RKO (cell line): ENCODE measurements around the gene CHST12.
"Not testable (repeated sequence)": the region's sequence is repeated elsewhere in the genome, so short reads cannot be mapped to it uniquely, and the experiment has no call there.

Source experiments
- DNase-seq: peaks from one replicate; pipeline ENCODE4 v3.0.0-alpha.2; 2016; ENCODE audit warnings: low spot score

Gene CHST12

DNA sequence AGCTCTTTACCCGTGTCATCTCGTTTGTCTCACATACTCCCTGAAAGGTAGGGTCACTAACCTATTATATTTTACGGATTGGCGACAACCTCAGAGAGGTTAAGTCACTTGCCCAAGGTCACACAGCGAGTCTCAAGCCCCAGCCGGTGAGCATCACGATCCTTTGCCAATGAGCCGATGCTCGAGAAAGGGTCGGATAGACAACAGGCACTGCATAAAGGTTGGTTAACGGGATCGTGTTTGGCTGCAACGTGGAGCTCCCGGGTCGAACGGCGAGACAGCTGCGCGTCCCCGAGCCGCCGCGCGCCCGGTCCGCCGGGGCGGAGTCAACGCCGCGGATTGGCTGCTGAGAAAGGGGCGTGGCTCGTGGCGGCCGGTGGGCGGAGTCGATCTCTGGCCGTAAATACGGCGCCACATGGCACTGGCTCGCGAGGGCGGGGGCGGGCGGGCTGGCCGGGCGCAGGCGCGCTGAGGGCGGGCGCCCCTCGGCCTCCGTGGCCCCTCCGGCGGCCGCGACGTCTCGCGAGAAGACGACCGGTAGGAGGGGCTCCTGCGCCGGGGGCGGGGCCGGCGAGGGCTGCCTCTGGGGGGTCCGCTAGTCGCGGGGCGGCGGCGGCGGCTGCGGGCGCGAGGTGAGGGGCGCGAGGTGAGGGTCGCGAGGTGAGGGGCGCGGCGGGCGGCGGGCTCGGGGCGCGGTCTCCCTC, at the start of gene CHST12:
TSS of gene CHST12 (plus strand) at position 598 of the 704 bp plus-strand sequence. CDS start 29,029 bp downstream, outside the sequence.
- DNase-seq, result peak; percentile 93

DNA sequence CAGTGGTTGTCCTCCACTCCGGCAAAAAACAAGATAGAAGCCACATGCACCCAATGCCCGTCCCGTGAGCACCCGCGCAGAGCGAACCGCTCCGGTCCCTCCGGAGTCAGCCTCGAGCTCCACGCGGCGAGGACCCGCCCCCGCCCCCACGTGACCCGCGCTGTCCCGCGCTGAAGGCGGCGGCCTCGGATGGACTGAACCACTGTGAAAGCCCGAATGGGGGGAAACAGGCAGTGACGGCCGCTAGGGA, 49.5 kb upstream of the CHST12 start:
- peak; percentile 88 for DNase-seq

DNA sequence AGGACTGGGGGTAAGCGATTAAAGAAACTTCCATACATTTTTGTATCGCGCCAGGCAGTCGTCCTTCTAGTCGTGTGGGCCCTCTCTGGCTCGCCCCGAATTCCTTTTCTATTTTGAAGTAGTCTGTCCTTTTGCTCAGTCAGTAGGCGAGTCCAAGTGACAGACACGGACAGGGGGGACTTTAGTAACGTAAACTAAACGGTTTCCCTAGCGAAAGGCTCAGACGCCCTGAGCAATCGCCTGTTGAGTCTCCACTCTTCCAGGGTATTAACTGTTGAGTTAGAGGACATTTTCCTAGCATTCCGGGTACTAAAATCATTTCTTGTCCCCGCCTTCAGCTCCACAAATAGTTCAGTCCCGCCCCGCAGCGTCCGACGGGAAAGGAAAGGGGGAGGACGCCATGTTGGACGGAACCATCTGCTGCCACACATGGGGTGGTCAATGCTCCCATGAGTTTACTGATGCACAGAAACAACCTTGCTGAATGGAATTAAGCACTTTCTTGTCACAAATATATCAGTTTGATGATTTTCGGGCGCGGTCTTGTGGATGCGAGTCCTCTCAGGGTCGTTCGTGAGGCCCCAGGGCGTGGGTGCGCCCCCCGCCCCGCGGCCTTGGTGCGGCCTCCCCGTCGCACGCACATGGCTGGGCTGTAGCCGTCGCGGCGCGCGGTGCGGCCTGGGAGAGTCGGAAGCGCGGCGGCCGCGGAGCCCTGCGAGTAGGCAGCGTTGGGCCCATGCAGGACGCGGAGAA, 49.0 kb upstream of the CHST12 start, which contains the start of gene EIF3B:
TSS of gene EIF3B (plus strand) at position 642 of the 753 bp plus-strand sequence. CDS start at position 737, 95 bp downstream.
- peak; percentile 88 for DNase-seq

DNA sequence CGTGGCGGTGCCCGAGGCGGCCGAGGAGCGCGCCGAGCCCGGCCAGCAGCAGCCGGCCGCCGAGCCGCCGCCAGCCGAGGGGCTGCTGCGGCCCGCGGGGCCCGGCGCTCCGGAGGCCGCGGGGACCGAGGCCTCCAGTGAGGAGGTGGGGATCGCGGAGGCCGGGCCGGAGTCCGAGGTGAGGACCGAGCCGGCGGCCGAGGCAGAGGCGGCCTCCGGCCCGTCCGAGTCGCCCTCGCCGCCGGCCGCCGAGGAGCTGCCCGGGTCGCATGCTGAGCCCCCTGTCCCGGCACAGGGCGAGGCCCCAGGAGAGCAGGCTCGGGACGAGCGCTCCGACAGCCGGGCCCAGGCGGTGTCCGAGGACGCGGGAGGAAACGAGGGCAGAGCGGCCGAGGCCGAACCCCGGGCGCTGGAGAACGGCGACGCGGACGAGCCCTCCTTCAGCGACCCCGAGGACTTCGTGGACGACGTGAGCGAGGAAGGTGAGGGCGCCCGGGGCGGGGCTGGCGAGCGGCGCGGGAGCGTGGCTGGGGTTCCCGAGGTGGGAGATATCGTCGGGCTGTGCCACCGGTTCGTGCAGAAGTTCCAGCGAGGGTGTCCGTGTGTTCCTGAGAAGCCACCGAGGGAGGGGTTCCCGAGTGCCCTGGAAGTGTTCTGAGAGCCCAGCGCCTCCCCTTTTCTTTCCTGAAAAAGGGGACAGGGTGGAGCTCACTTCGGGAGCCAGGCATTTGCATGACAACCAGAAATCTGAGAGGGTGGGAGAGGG, 48.3 kb upstream of the CHST12 start:
- no peak for DNase-seq

DNA sequence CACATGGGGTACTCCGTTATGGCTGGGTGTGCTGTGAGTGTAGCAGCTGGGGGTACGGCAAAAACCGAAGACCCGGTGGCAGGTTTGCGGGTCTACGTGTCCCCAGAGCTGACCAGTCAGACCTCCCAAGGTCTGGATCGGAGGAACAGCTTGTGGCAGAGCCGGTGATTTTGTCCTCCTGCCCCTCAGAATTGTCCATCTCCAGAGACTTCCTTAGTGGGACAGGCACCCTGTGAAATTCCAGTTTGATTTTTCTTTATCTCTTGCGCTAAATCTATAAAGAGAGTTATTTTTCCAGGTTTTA, 47.8 kb upstream of the CHST12 start:
- DNase-seq, result peak; percentile 35

DNA sequence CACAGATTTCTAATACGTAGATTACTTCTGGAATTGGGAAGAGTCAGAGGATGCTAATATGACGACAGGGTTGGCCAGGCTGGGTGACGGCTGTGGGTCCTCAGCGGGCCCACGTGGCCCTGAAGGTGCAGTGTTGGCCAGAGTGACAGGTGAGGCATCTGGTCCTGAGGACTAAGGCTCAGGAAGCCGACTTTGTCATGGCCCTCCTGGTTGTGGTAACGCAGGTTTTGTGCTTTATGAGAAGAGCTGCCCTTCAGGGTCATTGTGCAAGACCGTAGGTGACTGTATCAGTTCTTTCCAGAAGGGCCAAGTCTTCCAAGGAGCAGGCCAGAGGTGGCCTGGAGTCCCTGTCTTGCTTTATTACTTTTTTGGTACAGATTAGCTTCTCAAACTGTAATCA, 46.2 kb upstream of the CHST12 start:
- DNase-seq, result no peak

DNA sequence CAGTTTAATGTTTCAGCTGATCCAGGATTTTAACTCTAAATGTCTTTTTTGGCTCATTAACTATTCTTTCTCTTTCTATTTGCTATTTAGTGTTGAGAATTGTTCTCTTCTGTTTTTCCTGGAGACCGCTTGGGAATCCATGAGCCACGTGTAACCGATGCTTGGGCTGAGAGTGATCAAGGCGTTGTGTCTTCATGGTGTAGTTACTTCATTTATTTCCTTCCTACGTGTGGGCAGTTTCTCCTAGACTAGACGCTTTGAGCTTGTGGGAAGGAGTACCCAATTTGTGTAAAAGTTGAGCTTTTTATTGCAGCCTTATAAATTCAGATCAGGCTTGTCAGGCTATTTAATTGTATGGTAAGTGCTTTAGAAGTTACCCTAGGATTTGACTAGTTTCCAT, 45.8 kb upstream of the CHST12 start:
- DNase-seq, result no peak

DNA sequence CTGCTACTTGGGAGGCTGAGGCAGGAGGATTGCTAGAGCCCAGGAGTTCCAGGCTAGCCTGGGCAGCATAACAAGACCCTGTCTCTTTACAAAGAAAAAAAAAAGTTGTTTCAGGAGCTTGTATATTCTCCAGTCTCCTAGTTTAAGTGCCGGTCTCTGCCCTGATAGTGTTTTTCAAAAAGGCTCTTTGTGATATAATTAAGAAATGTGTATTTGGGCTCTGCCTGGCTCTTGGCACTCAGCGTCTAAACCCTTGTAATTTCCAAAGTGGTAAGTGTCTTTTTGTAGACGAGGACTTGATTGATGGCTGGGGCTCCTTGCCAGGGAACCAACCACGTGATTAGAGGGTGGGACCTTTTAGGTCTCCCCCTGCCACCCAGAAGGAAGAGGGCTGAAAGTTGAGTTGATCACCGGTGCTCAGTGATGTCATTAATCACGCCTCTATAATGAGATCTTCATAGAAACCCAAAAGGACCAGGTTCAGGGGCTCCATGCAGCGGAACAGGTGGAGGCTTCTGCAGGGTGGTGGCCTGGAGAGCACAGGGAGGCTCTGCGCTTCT, 44.4 kb upstream of the CHST12 start:
- no peak for DNase-seq

DNA sequence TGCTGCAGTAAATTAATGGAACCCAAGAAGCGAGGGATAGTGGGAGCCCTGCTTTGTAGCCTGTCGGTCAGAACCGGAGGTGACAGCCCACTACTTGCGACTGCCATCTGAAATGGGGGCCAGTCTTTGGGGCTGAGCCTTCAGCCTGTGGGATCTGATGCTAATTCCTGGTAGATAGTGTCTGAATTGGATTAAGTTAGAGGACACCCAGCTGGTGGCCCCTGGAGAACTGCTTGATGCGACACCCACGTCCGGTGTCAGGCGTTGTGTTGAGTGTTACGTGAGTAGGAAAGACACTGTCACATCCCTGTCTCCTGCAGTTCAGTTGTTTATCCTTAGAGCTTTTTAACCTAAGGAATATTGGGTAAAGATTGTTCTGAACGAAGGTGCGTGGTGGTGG, 43.8 kb upstream of the CHST12 start:
- DNase-seq, result no peak

DNA sequence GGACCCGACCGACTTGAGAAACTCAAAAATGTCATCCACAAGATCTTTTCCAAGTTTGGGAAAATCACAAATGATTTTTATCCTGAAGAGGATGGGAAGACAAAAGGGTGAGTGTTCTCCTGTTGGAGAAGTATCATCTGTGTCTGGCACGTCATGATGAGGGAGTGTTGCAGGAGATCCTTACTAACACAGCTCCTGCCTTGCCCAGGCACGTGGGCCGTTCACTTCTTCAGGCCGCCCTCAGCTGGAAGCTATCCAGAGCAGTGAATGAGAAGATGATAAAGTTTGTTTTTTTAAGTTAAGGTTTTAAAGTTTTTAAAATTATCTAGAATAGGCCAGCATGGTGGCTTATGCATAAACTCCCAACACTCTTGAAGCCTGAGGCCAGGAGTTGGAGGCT, 42.6 kb upstream of the CHST12 start:
- DNase-seq, result no peak

DNA sequence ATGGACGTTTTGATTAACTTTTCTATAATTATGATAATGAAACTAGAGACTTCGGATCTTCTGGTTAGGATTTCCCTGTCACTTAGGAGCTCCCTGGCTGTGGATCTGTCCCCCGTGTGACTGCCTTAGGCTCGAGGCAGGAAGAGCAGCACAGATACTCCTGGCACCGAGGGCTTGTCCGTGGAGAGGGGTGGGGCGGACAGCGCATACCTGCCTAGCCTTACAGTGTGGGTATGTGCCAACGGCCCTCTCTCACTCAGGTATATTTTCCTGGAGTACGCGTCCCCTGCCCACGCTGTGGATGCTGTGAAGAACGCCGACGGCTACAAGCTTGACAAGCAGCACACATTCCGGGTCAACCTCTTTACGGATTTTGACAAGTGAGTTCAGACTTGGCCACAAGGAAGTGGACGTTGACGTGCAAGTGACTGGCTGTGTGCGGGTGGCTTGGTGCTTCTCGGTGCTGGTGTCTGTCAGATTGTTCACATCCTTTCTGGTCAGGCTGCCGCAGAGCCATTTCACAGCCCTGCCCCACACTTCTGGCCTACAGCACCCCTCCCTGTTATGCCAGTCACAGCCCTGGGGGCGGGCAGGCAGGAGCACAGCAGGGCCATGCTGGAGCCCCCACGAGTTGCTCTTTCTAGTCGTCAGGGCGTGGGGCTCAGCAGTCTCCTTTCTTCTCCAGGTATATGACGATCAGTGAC, 40.9 kb upstream of the CHST12 start:
- DNase-seq, result no peak

DNA sequence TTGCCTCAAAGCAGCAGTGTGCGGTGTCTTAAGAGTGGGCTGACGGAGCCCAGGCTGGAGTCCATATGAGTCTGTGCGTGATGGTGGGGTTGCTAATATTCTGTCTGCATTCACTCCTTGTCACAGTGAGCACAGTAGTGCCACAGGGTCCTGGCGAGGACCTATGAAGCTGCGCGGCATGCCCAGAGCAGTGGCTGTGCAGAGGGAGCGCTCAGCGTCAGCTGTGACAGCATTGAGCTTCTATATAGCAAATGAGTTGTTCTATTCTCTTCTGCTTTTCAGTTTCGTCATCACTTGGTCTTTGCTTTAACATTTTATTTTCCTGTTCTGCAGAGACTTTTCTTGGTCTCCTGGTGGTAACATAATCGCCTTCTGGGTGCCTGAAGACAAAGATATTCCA, 34.3 kb upstream of the CHST12 start:
- DNase-seq, result no peak

DNA sequence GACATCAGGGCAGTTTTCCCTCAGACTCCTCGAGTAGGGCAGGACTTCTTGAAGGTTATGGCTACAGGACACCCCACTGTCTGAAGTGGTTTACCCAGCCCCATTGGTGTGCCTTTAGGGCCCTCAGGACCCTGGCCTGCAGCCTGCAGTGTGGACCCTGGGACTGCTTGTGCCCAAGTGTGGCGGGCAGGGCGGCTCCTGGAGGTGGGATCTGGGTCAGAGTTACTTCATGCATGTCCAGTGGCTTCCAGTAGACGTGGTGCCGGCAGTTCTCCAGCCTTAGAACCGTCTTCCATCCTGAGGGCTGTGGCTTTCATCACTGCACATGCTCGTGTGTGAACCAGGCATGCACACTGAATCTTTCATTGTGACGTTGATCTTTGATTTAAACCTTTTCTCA, 32.1 kb upstream of the CHST12 start:
- no peak for DNase-seq

DNA sequence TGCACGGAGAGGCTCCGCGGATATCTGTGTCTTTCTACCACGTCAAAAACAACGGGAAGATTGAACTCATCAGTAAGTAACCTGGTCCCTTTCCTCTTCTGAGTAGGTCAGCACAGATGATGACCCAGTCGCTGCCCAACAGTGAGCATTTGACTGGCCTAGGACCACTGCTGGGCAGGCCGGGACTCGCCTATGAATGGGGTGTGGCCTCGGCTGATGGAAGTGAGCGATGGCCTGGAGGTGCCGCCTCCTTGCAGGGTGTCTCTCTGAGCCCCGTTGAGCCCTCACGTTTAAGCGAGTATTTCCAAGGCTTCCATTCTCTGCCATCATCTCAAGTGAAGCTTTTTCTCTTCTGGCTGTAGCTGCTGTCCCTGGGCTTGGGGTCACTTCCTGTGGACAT, 30.7 kb upstream of the CHST12 start:
- no peak for DNase-seq

DNA sequence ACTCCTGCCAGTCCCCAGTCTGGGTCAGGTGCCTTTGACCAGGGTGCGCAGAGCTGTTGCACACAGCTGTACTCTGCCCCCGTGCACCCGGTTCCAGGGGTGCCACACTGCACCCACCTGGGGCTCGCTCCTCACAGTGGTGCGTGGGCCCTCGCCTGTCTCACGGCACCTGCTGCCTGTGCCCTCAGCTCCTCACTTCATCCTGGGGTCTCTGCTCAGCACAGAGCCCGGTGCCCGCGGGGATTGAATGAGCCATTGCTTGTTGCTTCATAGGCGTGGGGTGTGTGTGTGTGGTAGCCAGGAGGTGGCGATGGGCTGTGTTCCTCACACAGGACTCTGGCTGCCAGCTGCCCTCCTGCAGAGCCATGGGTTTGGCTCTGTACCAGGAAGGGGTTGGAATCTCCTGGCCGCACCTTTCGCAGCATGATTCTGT, 30.3 kb upstream of the CHST12 start:
- DNase-seq, result no peak

DNA sequence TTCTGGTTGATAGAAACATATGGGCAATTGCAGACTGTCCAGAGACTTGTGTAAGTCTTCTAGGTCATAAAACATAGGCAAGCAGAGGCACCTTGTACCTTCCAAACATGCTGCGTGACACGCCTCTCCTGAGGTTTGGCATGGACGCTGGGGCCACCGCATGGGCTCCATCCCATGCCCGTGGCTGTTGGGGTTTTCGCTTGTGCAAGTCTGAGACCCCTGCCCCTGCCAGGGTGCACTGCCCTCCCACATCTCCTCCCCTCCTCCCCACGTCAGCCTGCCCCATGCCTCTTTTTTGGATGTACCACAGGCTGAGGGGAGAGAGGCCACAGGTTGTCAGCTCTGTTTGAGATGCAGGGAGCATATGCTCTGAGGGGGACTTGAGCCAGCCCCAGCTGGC, 29.8 kb upstream of the CHST12 start:
- DNase-seq, result no peak

DNA sequence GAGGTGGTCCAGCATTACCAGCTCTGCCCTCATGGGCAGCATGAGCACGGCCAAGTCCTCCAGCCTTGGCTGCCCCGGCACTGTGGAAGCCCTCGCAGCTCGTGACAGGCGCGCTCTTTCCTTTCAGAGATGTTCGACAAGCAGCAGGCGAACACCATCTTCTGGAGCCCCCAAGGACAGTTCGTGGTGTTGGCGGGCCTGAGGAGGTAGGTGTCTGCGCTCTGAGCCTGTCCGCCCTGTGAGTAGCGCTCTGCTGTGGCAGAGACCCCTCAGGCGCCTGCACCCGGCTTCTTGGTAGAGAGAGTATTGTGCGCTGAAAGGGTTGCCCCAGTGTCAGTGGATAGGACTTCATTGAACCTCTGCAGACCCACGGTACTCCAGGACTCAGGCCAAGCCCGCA, 29.0 kb upstream of the CHST12 start:
- no peak for DNase-seq

DNA sequence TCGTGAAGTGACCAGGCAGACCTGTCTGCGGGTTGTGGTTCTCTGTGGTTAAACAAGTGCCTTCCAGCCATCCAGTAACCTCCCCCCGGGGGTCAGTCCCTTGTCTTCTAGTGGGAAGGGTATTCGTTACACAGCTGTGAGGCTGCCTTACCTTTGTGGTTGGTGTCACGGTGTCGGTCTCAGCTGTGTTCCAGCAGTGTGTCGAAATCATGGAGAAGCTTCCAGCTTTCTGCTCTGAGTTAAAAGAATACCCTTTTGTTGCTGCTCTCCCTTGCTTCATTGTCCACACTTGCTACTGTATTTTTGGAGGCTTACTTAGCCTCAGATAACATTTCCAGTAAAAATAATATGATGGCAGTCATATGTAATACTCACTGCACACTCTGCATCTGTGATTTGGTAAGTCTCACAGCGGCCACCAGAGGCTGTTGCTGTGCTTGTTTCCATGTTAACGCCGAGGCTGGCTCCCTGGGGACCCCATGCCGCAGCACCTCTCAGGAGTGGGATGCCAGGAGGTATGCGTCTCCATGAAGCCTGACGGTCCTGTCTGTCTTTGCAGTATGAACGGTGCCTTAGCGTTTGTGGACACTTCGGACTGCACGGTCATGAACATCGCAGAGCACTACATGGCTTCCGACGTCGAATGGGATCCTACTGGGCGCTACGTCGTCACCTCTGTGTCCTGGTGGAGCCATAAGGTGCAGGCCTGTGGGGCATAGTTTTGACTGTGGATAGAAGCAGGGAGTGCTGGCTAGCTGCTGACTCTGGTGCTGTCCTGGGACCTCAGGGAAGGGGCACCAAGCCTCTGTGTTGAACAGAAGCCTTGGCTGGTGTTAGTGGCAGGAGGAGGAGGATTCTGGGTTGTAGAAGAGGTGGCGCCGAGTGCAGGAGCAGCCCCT, 28.3 kb upstream of the CHST12 start:
- DNase-seq, result no peak

DNA sequence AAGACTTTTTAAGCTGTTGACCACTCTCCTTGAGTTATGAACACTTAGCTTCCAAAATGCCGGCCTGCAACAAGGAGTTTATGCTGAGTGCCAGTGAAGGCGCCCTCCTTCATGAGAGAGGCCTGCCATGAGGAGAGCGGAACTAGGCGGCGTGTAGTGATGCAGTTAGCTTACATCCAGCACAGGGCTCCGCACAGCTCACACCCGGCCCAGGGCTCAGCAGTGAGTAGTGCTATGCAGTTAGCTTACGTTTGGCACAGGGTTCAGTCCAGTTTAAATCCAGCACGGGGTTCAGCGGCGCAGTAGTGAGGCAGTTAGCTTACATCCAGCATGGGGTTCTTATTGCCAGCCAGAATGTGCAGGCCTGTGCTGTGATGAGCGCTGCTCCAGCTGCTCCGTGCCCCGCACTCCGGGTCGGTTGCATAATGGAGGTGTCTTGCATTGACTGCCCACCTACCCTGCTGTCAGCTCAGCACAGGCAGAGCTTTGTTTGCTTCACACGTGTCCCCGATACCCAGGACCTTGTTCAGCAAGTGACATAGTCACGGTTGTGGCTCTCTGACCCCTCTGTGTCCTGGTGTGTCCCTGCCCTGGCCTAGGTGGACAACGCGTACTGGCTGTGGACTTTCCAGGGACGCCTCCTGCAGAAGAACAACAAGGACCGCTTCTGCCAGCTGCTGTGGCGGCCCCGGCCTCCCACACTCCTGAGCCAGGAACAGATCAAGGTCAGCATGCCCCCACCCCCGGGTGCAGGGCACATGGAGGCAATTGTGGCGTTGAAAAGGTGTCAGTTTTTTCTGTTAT, 26.9 kb upstream of the CHST12 start:
- DNase-seq, result no peak

DNA sequence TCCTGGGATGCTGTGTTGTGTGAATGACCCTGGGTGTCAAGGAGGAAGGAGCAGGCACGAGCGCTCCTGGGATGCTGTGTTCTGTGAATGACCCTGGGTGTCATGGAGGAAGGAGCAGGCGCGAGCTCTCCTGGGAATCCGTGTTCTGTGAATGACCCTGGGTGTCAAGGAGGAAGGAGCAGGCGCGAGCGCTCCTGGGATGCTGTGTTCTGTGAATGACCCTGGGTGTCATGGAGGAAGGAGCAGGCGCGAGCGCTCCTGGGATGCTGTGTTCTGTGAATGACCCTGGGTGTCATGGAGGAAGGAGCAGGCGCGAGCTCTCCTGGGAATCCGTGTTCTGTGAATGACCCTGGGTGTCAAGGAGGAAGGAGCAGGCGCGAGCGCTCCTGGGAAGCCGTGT, 25.9 kb upstream of the CHST12 start:
- DNase-seq, result not testable (repeated sequence)
